Measurements from ENCODE around the gene CAMKV. TPM values are rescaled to one million over a fixed set of nuclear protein-coding genes. Genes with fewer than 3 reads are reported as not detected.
"Not testable (repeated sequence)": the region's sequence is repeated elsewhere in the genome, so short reads cannot be mapped to it uniquely, and the experiment has no call there.

CAMKV gene
- total and polyA plus RNA-seq, 2 donors from 2014 or later = 0.16 TPM; not detected in 1

GRCh38 chr3:49839193-49839809, 30.4 kb downstream of the CAMKV start:
- H3K4me1 ChIP-seq (ENCODE audit: control insufficient read depth in 2 of 3, insufficient read depth in 2 of 3, low read depth in 1 of 3, low read length in 3 of 3) = peaks cover 0 to 22% (median 4%) of the 10 kb centered on the region in 3 donors
- H3K9ac ChIP-seq (ENCODE audit: low read length in 3 of 3) = no peak overlapping the region
- peak; percentile 90 for TF ChIP-seq CTCF (IDR thresholded peaks at IDR 0.05; ENCODE audit: borderline replicate concordance, extremely low read depth, insufficient read depth)
- DNase-seq = peak; percentile 71 to 92 (median 79)
- no peaks in the 10 kb centered on the region for H3K9me3 ChIP-seq (ENCODE audit: control insufficient read depth in 2 of 3, insufficient read depth in 1 of 3, low read length in 3 of 3)
- H3K27me3 ChIP-seq (ENCODE audit: control insufficient read depth, insufficient read depth, low read length) = no peaks in the 10 kb centered on the region
- peak overlapping the region in 1 of 3 donors; percentile 11 for H3K4me3 ChIP-seq (ENCODE audit: low read length in 3 of 3)
- no peak overlapping the region for H3K27ac ChIP-seq (ENCODE audit: low read depth in 2 of 2, low read length in 2 of 2)
- no peak for FAIRE-seq
- intact Hi-C loops (cut with DNase I) = no loop called here
- no peaks in the 10 kb centered on the region for H3K36me3 ChIP-seq (ENCODE audit: control insufficient read depth in 2 of 3, insufficient read depth in 3 of 3, low read length in 3 of 3)

- no peak overlapping the region for H3K4me3 ChIP-seq (ENCODE audit: low read length in 3 of 3)
- no peak for TF ChIP-seq CTCF (IDR thresholded peaks at IDR 0.05; ENCODE audit: borderline replicate concordance, extremely low read depth, insufficient read depth)
- no peaks in the 10 kb centered on the region for H3K36me3 ChIP-seq (ENCODE audit: control insufficient read depth in 2 of 3, insufficient read depth in 3 of 3, low read length in 3 of 3)
- intact Hi-C loops (cut with DNase I) = no loop called here
- no peaks in the 10 kb centered on the region for H3K27me3 ChIP-seq (ENCODE audit: control insufficient read depth, insufficient read depth, low read length)
- DNase-seq (no peak), FAIRE-seq (no peak)
- H3K4me1 ChIP-seq (ENCODE audit: control insufficient read depth in 2 of 3, insufficient read depth in 2 of 3, low read depth in 1 of 3, low read length in 3 of 3) = no peaks in the 10 kb centered on the region
- no peak overlapping the region for H3K9ac ChIP-seq (ENCODE audit: low read length in 3 of 3)
- H3K27ac ChIP-seq (ENCODE audit: low read depth in 2 of 2, low read length in 2 of 2) = no peak overlapping the region
- H3K9me3 ChIP-seq (ENCODE audit: control insufficient read depth in 2 of 3, insufficient read depth in 1 of 3, low read length in 3 of 3) = no peaks in the 10 kb centered on the region
Measured at GRCh38 chr3:49831341-49831740, 38.4 kb downstream of the CAMKV start.

DNA sequence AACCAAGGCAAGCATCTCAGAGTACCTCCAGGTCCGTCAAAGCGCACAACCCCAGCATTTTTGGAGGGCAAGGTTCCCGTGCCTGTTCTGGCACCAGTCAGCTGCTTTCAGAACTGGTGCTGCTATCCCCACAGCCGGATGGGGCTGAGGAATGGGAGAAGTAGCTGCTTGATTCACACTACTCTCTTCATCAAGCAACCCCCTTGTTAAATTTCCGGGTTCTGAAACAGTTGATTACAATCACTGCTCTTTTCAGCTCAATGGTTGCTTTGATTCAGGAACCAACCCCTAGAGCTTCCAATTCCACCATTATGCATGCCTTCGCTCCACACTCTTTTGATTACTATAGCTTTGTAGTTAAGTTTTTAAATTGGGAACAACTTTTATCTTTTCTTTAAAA, 43.7 kb downstream of the CAMKV start:
- H3K4me3 ChIP-seq (ENCODE audit: low read length in 3 of 3) = no peak overlapping the region
- no peak for TF ChIP-seq CTCF (IDR thresholded peaks at IDR 0.05; ENCODE audit: borderline replicate concordance, extremely low read depth, insufficient read depth)
- H3K36me3 ChIP-seq (ENCODE audit: control insufficient read depth in 2 of 3, insufficient read depth in 3 of 3, low read length in 3 of 3) = no peaks in the 10 kb centered on the region
- intact Hi-C loops (cut with DNase I) = no loop called here
- DNase-seq = no peak
- H3K4me1 ChIP-seq (ENCODE audit: control insufficient read depth in 2 of 3, insufficient read depth in 2 of 3, low read depth in 1 of 3, low read length in 3 of 3) = no peaks in the 10 kb centered on the region
- no peak overlapping the region for H3K9ac ChIP-seq (ENCODE audit: low read length in 3 of 3)
- H3K27ac ChIP-seq (ENCODE audit: low read depth in 2 of 2, low read length in 2 of 2) = no peak overlapping the region
- no peaks in the 10 kb centered on the region for H3K27me3 ChIP-seq (ENCODE audit: control insufficient read depth, insufficient read depth, low read length)
- H3K9me3 ChIP-seq (ENCODE audit: control insufficient read depth in 2 of 3, insufficient read depth in 1 of 3, low read length in 3 of 3) = no peaks in the 10 kb centered on the region
- no peak for FAIRE-seq

- H3K36me3 ChIP-seq (ENCODE audit: control insufficient read depth in 2 of 3, insufficient read depth in 3 of 3, low read length in 3 of 3); intact Hi-C loops (cut with DNase I); H3K9me3 ChIP-seq (ENCODE audit: control insufficient read depth in 2 of 3, insufficient read depth in 1 of 3, low read length in 3 of 3); H3K27me3 ChIP-seq (ENCODE audit: control insufficient read depth, insufficient read depth, low read length); H3K4me1 ChIP-seq (ENCODE audit: control insufficient read depth in 2 of 3, insufficient read depth in 2 of 3, low read depth in 1 of 3, low read length in 3 of 3); FAIRE-seq; DNase-seq; H3K9ac ChIP-seq (ENCODE audit: low read length in 3 of 3); H3K27ac ChIP-seq (ENCODE audit: low read depth in 2 of 2, low read length in 2 of 2); H3K4me3 ChIP-seq (ENCODE audit: low read length in 3 of 3): not testable (repeated sequence)
Measured at GRCh38 chr3:49823131-49823530, 46.6 kb downstream of the CAMKV start.

All from kidney (tissue), 14 donors.